Measurements from ENCODE around the gene GLS. TPM values are rescaled to one million over a fixed set of nuclear protein-coding genes. Genes with fewer than 3 reads are reported as not detected.
"Not testable (repeated sequence)": the region's sequence is repeated elsewhere in the genome, so short reads cannot be mapped to it uniquely, and the experiment has no call there.

The GLS gene
- total RNA-seq, 4 donors from 2014 or later = 111 to 235 (median 146) TPM

DNA sequence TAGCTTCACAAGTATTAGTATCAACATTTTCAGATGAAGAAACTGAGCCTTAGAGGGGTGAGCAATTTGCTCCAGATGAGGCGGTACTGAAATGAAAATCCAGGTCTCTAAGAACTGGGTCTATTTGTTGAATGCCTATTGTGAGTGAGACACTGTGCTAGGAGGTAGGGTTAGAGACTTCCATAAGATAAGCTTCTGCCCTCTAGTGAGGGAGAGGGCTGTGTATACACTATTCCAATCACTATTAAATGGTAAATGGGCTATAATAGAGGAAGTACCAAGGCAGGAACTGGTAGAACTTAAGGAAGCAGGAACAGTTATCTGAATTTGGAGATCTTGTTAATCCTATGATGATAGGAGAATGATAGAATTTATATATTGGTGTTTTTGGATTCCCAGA lies 23.6 kb upstream of the GLS start:
- TF ChIP-seq, protein P1, sequence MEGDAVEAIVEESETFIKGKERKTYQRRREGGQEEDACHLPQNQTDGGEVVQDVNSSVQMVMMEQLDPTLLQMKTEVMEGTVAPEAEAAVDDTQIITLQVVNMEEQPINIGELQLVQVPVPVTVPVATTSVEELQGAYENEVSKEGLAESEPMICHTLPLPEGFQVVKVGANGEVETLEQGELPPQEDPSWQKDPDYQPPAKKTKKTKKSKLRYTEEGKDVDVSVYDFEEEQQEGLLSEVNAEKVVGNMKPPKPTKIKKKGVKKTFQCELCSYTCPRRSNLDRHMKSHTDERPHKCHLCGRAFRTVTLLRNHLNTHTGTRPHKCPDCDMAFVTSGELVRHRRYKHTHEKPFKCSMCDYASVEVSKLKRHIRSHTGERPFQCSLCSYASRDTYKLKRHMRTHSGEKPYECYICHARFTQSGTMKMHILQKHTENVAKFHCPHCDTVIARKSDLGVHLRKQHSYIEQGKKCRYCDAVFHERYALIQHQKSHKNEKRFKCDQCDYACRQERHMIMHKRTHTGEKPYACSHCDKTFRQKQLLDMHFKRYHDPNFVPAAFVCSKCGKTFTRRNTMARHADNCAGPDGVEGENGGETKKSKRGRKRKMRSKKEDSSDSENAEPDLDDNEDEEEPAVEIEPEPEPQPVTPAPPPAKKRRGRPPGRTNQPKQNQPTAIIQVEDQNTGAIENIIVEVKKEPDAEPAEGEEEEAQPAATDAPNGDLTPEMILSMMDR (IDR thresholded peaks at IDR 0.05) = no peak
- DNase-seq (ENCODE audit: low spot score) = no peak
- no peak for ATAC-seq (ENCODE audit: low FRiP score)

DNA sequence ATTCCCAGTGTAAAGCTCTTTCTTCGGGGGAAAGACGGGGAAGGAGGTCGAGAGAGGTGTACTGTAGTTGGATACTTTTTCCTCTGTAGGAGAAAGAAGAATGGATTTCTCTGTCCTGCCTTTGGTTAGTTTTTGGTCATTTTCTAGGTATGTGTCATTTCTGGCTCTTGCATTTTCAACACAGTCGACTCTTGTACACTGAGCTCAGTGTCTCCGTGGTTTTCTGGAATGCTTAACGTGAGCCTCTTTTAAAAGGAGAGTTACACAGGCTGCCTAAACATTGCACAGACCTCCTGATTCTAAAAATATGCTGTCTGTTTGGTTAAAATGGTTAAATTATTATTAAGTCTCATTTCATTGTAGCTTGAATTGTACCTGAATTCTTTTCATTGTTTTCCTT lies 21.8 kb upstream of the GLS start:
- DNase-seq (ENCODE audit: low spot score) (no peak), ATAC-seq (ENCODE audit: low FRiP score) (peak; percentile 26)
- TF ChIP-seq, protein P1 (IDR thresholded peaks at IDR 0.05) = no peak

DNA sequence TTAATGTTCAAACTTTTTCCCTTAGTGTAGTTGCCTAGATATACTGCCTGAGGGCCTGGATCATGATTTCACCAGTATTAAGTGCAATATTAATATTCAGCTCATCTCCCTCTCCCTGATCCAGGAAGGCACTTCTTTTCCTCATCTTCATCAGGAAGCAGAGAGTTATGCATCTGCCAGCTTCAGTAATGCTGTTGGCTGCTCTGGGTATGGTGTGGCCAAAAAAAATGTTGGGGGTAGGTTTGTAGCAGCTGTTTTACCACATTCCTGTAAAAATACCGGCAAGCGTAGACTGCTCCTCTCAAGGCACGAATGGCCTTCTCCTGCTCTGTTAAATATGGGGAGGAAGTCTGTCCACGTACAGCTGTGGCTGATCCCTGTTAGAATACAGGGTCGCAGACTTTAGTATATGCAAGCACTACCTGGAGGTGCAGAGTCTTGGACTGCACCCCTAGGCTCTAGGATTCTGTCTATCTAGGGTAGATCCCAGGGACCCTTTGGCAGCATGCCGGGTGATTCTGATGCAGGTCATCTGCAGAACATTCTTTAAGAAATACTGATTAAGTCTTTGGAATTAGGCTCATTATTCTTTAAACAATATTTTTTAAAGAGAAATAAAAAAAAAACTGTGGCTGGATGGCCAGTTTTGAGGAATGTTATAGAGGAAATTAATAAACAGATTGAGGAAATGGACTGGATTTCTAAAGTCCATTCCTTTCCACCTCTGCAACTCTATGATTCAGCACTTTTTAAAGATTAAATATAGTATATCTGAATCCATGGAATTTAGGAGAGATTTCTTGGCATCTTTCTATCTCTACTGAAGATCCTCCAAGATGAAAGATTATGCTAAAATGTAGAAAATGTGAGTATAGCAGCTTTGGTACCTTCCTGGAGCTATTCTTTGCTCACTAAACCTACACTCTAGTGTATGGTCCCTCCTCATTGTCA lies 21.0 kb upstream of the GLS start:
- TF ChIP-seq, protein P1 (IDR thresholded peaks at IDR 0.05) = no peak
- ATAC-seq (ENCODE audit: low FRiP score) (peak; percentile 52), DNase-seq (ENCODE audit: low spot score) (no peak)

DNA sequence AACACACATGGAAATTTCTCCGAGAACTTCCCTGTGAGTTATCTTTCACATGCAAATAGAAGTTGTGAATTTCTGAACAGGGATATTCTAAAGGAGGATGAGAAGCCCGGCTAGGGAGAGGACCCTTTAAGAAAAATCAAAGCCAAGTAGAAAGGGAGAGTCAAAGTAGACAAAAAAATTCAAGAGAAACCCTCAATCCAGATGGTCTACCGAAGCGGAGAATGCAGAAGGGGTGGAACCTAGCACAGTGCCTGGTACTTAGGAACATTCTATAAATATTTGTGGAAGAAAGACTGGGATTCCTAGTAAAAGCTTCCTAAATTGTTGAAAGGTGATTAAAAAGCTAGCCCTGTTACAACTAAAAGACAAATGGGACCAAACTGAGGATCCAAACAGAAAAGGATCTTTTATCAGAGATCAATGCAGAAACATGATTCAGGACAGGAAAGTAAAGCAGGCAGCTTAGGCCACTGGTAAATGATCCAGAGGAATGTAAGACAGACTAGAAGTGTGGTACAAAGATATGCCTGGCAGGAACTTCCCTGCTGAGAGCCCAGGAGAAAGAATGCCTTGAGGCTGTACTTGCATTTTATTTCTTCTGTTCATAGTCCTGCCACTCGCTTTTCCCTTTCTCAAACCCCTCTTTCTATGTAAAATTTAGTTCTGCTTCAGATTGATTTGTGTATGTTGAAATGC lies 19.5 kb upstream of the GLS start:
- no peak for DNase-seq (ENCODE audit: low spot score)
- no peak for ATAC-seq (ENCODE audit: low FRiP score)
- TF ChIP-seq, protein P1 (IDR thresholded peaks at IDR 0.05) = no peak

DNA sequence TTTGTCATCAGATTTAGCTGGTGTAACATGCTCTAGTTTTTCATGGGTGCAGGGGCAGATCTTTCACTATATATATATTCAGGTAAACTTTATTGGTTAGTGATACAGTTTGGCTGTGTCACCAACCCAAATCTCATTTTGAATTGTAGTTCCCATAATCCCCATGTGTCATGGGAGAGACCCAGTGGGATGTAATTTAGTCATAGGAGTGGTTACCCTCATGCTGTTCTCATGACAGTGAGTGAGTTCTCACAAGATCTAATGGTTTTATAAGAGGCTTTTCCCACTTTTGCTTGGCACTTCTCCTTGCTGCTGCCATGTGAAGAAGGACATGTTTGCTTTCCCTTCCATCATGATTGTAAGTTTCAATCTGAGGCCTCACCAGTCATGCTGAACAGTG lies 18.5 kb upstream of the GLS start:
- DNase-seq (ENCODE audit: low spot score); ATAC-seq (ENCODE audit: low FRiP score): not testable (repeated sequence)

DNA sequence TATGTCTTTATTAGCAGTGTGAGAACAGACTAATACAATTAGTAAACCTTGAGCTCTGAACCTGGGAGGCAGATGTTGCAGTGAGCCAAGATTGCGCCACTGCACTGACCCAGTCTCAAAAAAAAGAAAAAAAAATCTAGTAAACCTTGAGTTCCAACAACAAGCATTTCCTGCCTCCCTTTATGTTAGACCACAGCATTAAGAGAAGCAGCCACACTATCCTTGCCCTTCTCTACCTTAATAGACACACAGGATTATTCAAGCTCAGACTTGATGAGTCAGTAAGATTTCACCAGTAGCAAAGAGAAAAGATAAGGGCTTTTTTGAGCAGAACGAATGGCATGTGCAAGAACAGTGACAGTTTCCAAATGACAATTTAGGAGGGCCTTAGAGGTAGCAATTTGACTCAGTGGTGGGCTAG lies 18.0 kb upstream of the GLS start:
- TF ChIP-seq, protein P1 (IDR thresholded peaks at IDR 0.05) = no peak
- ATAC-seq (ENCODE audit: low FRiP score) (no peak), DNase-seq (ENCODE audit: low spot score) (no peak)

DNA sequence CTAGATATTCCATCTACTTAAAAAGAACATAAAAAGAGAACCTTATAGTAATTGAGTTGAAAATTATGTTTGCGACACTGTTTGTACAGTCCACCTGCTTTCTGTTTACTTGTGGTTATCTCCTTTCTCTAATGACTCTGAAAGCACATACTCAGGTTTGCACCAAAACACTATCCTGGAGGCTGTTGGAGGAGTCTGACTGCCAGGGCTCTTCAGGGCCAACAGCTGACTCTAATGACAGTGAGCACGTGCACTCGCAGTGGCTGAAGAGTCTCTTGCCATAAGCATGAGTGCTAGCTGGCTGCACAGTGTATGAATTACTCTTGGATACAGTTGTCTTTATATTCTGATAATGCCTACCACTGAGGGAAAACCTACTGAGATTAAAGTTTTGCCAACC lies 16.7 kb upstream of the GLS start:
- DNase-seq (ENCODE audit: low spot score) = no peak
- TF ChIP-seq, protein P1 (IDR thresholded peaks at IDR 0.05) = no peak
- peak; percentile 30 for ATAC-seq (ENCODE audit: low FRiP score)

All from omental fat pad (tissue), 4 donors.